ENCODE results near the gene SLC38A8.

Gene SLC38A8

GRCh38 chr16:84033251-84034195, 9.1 kb downstream of the SLC38A8 start:
- no peak for DNase-seq

DNA sequence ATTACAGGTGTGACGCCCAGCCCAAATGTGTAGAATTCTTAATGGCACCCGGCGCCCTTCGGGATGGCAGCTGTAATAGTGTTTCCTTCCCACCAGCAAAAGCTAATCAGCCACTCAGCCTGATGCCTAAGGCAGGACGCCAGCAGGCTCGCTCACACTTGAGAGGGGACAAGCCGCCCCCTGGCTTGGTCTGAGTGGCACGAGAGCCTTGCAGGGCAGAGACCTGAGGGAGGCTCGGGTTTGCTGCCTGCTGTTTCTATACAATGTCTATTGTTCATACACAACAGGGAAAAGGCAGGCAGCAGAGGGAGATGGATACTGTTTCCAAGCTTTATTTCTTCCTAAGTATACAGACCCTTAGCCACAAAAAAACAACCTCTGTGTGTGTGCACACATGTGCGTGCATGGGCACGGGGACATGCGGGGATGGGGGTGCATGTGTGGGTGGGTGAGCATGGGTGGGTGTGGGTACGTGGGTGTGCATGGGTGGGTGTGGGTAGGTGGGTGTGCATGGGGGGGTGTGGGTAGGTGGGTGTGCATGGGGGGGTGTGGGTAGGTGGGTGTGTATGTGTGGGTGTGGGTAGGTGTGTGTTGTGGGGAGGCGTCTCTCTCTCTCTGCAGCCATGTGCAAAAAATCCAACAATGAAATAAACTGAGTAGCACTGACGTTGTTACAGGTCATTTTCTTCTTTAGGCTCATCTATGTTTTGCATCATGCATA, 10.0 kb downstream of the SLC38A8 start:
- peak in 1 of 56 donors; percentile 8 for DNase-seq

DNA sequence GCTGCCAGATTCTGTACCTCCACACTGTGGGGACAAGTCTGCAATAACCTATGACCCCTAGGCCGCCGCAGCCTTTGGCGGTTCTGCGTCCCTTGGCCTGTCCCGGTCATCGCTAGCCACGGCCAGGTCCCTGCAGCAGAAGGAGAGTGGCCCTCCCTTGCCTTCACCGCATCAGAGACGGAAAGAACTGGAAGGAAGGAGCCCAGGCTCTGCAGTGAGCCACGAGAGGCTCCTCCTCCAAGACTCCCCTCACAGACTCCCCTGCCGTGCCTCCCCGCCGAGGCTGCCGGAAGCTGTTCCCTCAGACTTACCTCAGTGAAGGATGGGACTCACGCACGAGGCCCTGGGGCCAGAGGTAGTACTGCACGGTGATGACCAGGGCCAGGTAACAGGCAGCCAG, 11.0 kb downstream of the SLC38A8 start:
- no peak for DNase-seq

GRCh38 chr16:84029297-84030047, 13.1 kb downstream of the SLC38A8 start:
- DNase-seq, result peak in 1 of 56 donors; percentile 7

DNA sequence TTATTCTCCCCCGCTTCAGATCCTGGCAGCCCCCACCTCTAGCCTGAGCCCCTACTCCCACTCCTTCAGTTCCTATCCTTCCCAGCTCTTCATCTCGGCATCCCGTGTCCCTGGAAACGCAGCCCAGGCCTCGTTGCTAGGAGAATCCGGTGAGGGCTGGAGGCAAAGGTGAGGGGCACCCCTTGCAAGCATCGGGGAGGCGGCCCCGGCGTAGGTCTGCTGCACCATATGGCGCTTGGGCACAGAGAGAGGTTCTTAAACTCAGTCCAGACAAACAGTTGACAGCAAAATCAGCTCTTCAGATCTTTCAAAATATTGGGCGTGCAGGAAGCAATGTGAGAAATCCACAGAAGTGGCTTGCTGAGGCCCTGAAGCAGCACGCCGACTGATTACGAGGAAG, 15.0 kb downstream of the SLC38A8 start:
- peak in 9 of 56 donors; percentile 6 to 37 (median 22) for DNase-seq

- no peak for DNase-seq
These were observed 16.0 kb downstream of the SLC38A8 start for GRCh38 chr16:84026606-84027005.

DNA sequence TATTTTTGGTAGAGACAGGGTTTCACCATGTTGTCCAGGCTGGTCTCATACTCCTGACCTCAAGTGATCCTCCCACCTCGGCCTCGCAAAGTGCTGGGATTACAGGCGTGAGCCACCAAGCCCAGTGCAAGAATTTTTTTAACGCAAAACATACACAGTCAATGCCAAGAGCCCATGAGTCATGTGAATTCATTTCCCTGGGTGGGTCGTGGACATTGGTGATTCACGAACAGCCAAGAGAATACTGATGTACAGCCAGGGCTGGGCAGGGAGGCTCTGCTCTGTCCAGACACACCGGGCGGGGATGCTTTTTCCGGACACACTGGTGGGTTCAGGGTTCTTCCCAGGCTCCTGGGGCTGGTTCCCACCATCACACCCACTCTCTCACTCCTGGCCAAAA, 17.7 kb downstream of the SLC38A8 start:
- DNase-seq, result no peak

DNA sequence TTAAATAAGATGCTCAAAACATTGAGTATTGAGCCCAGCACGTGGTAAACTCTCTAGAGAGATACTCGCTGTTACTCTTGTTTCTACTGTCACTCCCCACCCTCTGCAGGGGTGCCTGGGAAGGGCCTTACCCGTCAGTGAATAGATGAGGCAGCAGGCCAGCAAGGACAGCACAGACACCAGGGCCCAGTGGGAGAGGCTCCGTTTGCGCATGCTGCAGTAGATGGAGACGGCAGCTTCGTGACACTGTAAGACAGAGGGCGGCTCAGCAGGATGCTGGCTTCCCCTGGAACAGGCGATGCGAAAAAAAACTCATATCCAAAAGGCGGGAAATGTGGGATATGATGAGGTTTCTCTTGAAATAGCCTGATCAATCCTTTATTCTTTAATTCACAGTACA, 20.0 kb downstream of the SLC38A8 start:
- DNase-seq, result no peak

- no peak for DNase-seq
These were observed 21.1 kb downstream of the SLC38A8 start for GRCh38 chr16:84021488-84021887.

- no peak for DNase-seq
These were observed 22.2 kb downstream of the SLC38A8 start for GRCh38 chr16:84020353-84020752.

- DNase-seq, result no peak
These were observed 23.9 kb downstream of the SLC38A8 start for GRCh38 chr16:84018710-84019109.

DNA sequence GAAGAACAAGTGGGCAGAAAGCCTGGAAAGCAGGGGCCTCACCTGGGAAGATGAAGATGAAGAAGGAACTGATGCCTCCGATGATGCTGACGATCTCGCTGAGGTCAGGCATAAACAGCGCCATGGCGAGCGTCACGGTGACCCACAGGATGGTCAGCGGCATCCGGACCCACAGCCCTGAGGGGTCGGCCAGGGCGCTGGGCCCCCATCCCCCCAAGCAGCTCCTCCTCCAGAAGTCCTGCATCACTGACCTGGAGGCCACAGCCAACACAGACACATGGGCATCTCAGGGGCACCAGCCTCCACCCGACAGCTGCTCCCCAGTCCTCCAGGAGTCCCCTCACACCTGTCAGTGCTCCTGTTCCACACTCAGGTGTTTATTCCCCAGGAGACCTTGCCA, 26.1 kb downstream of the SLC38A8 start:
- DNase-seq, result no peak

- DNase-seq, result no peak
These were observed 27.2 kb downstream of the SLC38A8 start for GRCh38 chr16:84015399-84015798.

DNA sequence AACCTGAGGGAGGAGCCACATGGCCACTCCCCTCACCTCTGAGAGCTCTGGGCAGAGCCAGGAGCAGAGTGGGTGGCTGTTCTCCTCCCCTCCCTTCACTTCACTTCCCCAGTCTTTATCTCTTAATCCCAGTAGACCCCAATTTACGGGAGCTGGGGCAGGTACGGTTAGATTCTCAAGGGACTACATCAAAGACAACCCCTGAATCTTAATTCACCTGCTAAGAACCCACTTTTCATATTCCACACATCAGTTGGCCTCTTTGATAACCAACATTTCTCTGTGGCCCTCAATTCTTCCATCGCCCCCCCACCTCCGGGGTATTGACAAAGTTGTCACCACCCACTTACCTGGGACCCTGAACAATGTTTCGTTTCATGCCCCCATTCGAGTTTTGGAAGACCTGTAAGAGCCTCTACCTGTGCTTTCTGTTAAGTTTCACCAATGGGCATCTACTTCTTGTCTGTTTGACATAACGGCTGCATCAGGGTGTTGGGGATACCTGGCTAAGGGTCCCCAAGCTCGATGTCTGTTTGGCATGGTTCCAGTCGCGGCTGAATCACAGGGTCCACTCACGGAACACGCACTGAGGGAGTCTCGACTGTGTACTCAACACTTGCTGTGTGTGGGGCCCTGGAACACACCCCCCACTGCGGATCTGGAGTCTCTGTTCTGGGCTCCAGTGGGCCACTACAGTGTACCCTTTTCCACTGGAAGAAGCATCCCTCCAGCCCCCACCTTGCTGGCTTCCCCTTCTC, 27.8 kb downstream of the SLC38A8 start:
- no peak for DNase-seq

- DNase-seq, result peak in 17 of 56 donors; percentile 12 to 67 (median 36)
These were observed 28.6 kb downstream of the SLC38A8 start for GRCh38 chr16:84013787-84014569.

GRCh38 chr16:84009282-84009681, 33.3 kb downstream of the SLC38A8 start:
- no peak for DNase-seq

GRCh38 chr16:84007965-84008364, 34.6 kb downstream of the SLC38A8 start:
- DNase-seq, result no peak

DNA sequence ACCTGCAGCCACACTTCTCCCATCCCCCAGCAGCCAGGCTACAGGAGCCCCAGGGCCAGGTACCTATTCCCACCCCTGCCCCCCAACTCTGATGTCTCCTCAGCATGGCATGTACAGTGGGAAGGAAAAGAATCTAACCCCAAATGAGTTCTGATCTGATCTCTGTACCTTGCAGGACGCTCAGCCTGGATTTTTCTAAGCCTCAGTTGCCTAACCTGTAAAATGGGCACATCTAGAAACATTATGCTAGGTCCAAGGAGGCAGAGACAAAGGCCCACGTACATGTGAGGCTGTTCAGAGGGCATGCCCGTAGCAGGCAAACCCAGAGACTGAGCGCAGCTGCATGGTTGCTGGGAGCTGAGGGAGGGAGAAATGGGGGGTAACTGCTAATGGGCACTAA, 35.1 kb downstream of the SLC38A8 start:
- no peak for DNase-seq

DNA sequence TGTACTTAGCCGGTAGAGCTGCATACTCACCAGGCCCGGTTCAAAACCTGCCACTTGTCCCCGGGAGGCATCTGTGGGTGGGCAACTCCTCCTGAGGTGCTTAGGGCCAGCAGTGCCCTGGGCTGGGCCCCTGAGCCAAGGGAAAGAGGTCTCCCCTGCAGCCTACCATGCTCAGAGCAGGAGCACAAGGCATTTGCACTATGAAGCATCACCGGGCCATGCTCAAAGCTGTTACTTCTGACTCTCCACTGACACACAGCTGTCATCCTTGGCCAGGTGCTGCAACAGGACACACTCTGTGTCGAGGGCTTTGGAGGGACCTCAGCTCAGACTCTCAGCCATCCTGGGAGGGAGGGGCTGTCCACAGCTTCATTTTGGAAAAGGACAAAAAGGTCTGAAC, 37.2 kb downstream of the SLC38A8 start:
- DNase-seq, result no peak

DNA sequence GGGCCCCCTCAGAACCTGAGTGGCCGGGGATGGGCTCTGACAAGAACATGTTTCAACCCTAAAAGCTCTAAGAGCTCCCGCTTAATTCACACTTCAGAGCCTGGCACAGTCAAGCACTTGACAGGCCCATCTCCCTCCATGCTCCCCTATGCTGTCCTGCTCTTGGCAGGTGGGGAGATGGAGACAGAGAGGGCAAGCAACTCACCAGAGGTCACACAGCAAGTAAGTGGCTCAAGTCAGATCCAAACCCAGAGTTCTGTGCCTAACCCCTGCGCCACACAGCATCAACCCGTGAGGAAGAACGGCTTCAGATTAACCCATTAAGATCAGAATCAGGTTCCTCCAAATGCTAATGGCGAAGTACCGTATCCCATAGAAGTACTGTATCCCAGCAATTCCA, 38.2 kb downstream of the SLC38A8 start:
- no peak for DNase-seq

All from amygdala (tissue), 56 donors.